Subcutaneous adipose tissue (tissue), 4 donors: ENCODE data around the gene DLG2. TPM values are rescaled to one million over a fixed set of nuclear protein-coding genes. Genes with fewer than 3 reads are reported as not detected.

Experiments used
- CTCF ChIP-seq: fragments of 450-650 bp; IDR thresholded peaks from one replicate; pipeline ENCODE4 v1.5.1; 2016; ENCODE audit warnings: low read depth, mild to moderate bottlenecking, control low read depth, antibody characterized with exemption, moderate library complexity
- total RNA-seq, 4 donors: library from RNA; depleted of rRNA; stranded (reverse); fragments of >200 nt; gene quantifications; one replicate each; pipeline ENCODE4 v1.1.0, GENCODE V29; 2016

Gene DLG2
- total RNA-seq, 4 donors from 2014 or later, result 3.6 to 7.0 (median 6.1) TPM

GRCh38 chr11:84564867-84565184 lies 1062.3 kb downstream of the DLG2 start:
- no peak for TF ChIP-seq CTCF

- TF ChIP-seq CTCF, result no peak
Observed at GRCh38 chr11:84564180-84564866, 1062.8 kb downstream of the DLG2 start.

GRCh38 chr11:84563356-84563755 lies 1063.8 kb downstream of the DLG2 start:
- no peak for TF ChIP-seq CTCF

- TF ChIP-seq CTCF, result no peak
Observed at GRCh38 chr11:84560206-84560605, 1066.9 kb downstream of the DLG2 start.

GRCh38 chr11:84558085-84558905 lies 1068.8 kb downstream of the DLG2 start:
- TF ChIP-seq CTCF, result no peak

GRCh38 chr11:84552791-84553190 lies 1074.4 kb downstream of the DLG2 start:
- no peak for TF ChIP-seq CTCF

GRCh38 chr11:84549217-84549616 lies 1077.9 kb downstream of the DLG2 start:
- no peak for TF ChIP-seq CTCF
